ENCODE measurements around the gene RABGEF1.
"Not testable (repeated sequence)": the region's sequence is repeated elsewhere in the genome, so short reads cannot be mapped to it uniquely, and the experiment has no call there.

The RABGEF1 gene

GRCh38 chr7:66764905-66765304 is 24.4 kb downstream of the RABGEF1 start:
- H3K36me3 ChIP-seq (ENCODE audit: insufficient read depth, low read length); H3K9me3 ChIP-seq (ENCODE audit: insufficient read depth, low read depth, low read length); H3K27me3 ChIP-seq (ENCODE audit: insufficient read depth, low read length); H3K27ac ChIP-seq (ENCODE audit: low read depth, low read length); H3K4me1 ChIP-seq (ENCODE audit: insufficient read depth, low read length); H3K9ac ChIP-seq (ENCODE audit: low read depth, low read length); H3K4me3 ChIP-seq (ENCODE audit: low read length): not testable (repeated sequence)
- WGBS = no CpG with 5 or more reads among the region's 1 CpG

GRCh38 chr7:66765322-66766025 is 24.9 kb downstream of the RABGEF1 start:
- not testable (repeated sequence) for H3K36me3 ChIP-seq (ENCODE audit: insufficient read depth, low read length); H3K9me3 ChIP-seq (ENCODE audit: insufficient read depth, low read depth, low read length); H3K27me3 ChIP-seq (ENCODE audit: insufficient read depth, low read length); H3K4me1 ChIP-seq (ENCODE audit: insufficient read depth, low read length); H3K4me3 ChIP-seq (ENCODE audit: low read length); H3K27ac ChIP-seq (ENCODE audit: low read depth, low read length); H3K9ac ChIP-seq (ENCODE audit: low read depth, low read length)
- 78% methylated on average over 3 of the region's 6 CpGs for WGBS

GRCh38 chr7:66766041-66766440 is 25.5 kb downstream of the RABGEF1 start:
- Histone ChIP-seq H3K27me3 (ENCODE audit: insufficient read depth, low read length) (no peaks in the 10 kb centered on the region), H3K4me3 (ENCODE audit: low read length) (no peak overlapping the region), H3K36me3 (ENCODE audit: insufficient read depth, low read length) (no peaks in the 10 kb centered on the region), H3K9ac (ENCODE audit: low read depth, low read length) (no peak overlapping the region), H3K27ac (ENCODE audit: low read depth, low read length) (no peak overlapping the region), H3K9me3 (ENCODE audit: insufficient read depth, low read depth, low read length) (peaks cover 5% of the 10 kb centered on the region; the same call in 1 of the 2 replicates), H3K4me1 (ENCODE audit: insufficient read depth, low read length) (no peaks in the 10 kb centered on the region)
- WGBS = 69% methylated on average over 2 of the region's 5 CpGs

GRCh38 chr7:66767486-66767885 is 27.0 kb downstream of the RABGEF1 start:
- not testable (repeated sequence) for H3K9me3 ChIP-seq (ENCODE audit: insufficient read depth, low read depth, low read length); H3K4me3 ChIP-seq (ENCODE audit: low read length); H3K27me3 ChIP-seq (ENCODE audit: insufficient read depth, low read length); H3K4me1 ChIP-seq (ENCODE audit: insufficient read depth, low read length); H3K27ac ChIP-seq (ENCODE audit: low read depth, low read length); H3K36me3 ChIP-seq (ENCODE audit: insufficient read depth, low read length); H3K9ac ChIP-seq (ENCODE audit: low read depth, low read length)

- Histone ChIP-seq H3K36me3 (ENCODE audit: insufficient read depth, low read length) (peaks cover 18% of the 10 kb centered on the region; the same call in 1 of the 2 replicates), H3K9me3 (ENCODE audit: insufficient read depth, low read depth, low read length) (no peaks in the 10 kb centered on the region), H3K4me3 (ENCODE audit: low read length) (no peak overlapping the region), H3K27ac (ENCODE audit: low read depth, low read length) (no peak overlapping the region), H3K9ac (ENCODE audit: low read depth, low read length) (no peak overlapping the region), H3K27me3 (ENCODE audit: insufficient read depth, low read length) (no peaks in the 10 kb centered on the region), H3K4me1 (ENCODE audit: insufficient read depth, low read length) (no peaks in the 10 kb centered on the region)
- WGBS = 85% methylated on average over 5 of the region's 5 CpGs
These were observed 28.6 kb downstream of the RABGEF1 start for GRCh38 chr7:66768865-66769832.

GRCh38 chr7:66769833-66770512 is 29.4 kb downstream of the RABGEF1 start:
- Histone ChIP-seq H3K4me1 (ENCODE audit: insufficient read depth, low read length) (no peaks in the 10 kb centered on the region), H3K4me3 (ENCODE audit: low read length) (no peak overlapping the region), H3K27ac (ENCODE audit: low read depth, low read length) (no peak overlapping the region), H3K9me3 (ENCODE audit: insufficient read depth, low read depth, low read length) (no peaks in the 10 kb centered on the region), H3K9ac (ENCODE audit: low read depth, low read length) (no peak overlapping the region), H3K27me3 (ENCODE audit: insufficient read depth, low read length) (no peaks in the 10 kb centered on the region), H3K36me3 (ENCODE audit: insufficient read depth, low read length) (peaks cover 26% of the 10 kb centered on the region)
- WGBS = 95% methylated on average over 3 of the region's 5 CpGs

- no peaks in the 10 kb centered on the region for H3K4me1 ChIP-seq (ENCODE audit: insufficient read depth, low read length)
- H3K9me3 ChIP-seq (ENCODE audit: insufficient read depth, low read depth, low read length) = no peaks in the 10 kb centered on the region
- H3K36me3 ChIP-seq (ENCODE audit: insufficient read depth, low read length) = peaks cover 44% of the 10 kb centered on the region
- H3K4me3 ChIP-seq (ENCODE audit: low read length) = no peak overlapping the region
- WGBS = 96% methylated on average over 9 of the region's 9 CpGs
- H3K27me3 ChIP-seq (ENCODE audit: insufficient read depth, low read length) = no peaks in the 10 kb centered on the region
- no peak overlapping the region for H3K27ac ChIP-seq (ENCODE audit: low read depth, low read length)
- H3K9ac ChIP-seq (ENCODE audit: low read depth, low read length) = no peak overlapping the region
These were observed 31.3 kb downstream of the RABGEF1 start for GRCh38 chr7:66771795-66772194.

- peaks cover 62% of the 10 kb centered on the region for H3K36me3 ChIP-seq (ENCODE audit: insufficient read depth, low read length)
- WGBS = 97% methylated on average over 4 of the region's 4 CpGs
- not testable (repeated sequence) for H3K4me3 ChIP-seq (ENCODE audit: low read length)
These were observed 33.2 kb downstream of the RABGEF1 start for GRCh38 chr7:66773744-66774143.

GRCh38 chr7:66776383-66776782 is 35.9 kb downstream of the RABGEF1 start:
- not testable (repeated sequence) for H3K9ac ChIP-seq (ENCODE audit: low read depth, low read length); H3K4me3 ChIP-seq (ENCODE audit: low read length); H3K27me3 ChIP-seq (ENCODE audit: insufficient read depth, low read length); H3K9me3 ChIP-seq (ENCODE audit: insufficient read depth, low read depth, low read length); H3K27ac ChIP-seq (ENCODE audit: low read depth, low read length); H3K4me1 ChIP-seq (ENCODE audit: insufficient read depth, low read length)
- H3K36me3 ChIP-seq (ENCODE audit: insufficient read depth, low read length) = peaks cover 75% of the 10 kb centered on the region
- 96% methylated on average over 5 of the region's 5 CpGs for WGBS

More at GRCh38 chr7:66773744-66774143, 33.2 kb downstream of the RABGEF1 start:
- not testable (repeated sequence) for H3K27ac ChIP-seq (ENCODE audit: low read depth, low read length); H3K9me3 ChIP-seq (ENCODE audit: insufficient read depth, low read depth, low read length); H3K9ac ChIP-seq (ENCODE audit: low read depth, low read length); H3K4me1 ChIP-seq (ENCODE audit: insufficient read depth, low read length); H3K27me3 ChIP-seq (ENCODE audit: insufficient read depth, low read length)

- Histone ChIP-seq H3K27ac (ENCODE audit: low read depth, low read length) (no peak overlapping the region), H3K4me1 (ENCODE audit: insufficient read depth, low read length) (no peaks in the 10 kb centered on the region), H3K9me3 (ENCODE audit: insufficient read depth, low read depth, low read length) (no peaks in the 10 kb centered on the region), H3K27me3 (ENCODE audit: insufficient read depth, low read length) (no peaks in the 10 kb centered on the region), H3K4me3 (ENCODE audit: low read length) (no peak overlapping the region), H3K9ac (ENCODE audit: low read depth, low read length) (no peak overlapping the region), H3K36me3 (ENCODE audit: insufficient read depth, low read length) (peaks cover 76% of the 10 kb centered on the region)
- WGBS = 96% methylated on average over 2 of the region's 2 CpGs
These were observed 36.4 kb downstream of the RABGEF1 start for GRCh38 chr7:66776800-66777442.

- H3K27ac ChIP-seq (ENCODE audit: low read depth, low read length) = no peak overlapping the region
- 96% methylated on average over 3 of the region's 4 CpGs for WGBS
- no peaks in the 10 kb centered on the region for H3K4me1 ChIP-seq (ENCODE audit: insufficient read depth, low read length)
- H3K9ac ChIP-seq (ENCODE audit: low read depth, low read length) = no peak overlapping the region
- H3K27me3 ChIP-seq (ENCODE audit: insufficient read depth, low read length) = no peaks in the 10 kb centered on the region
- H3K9me3 ChIP-seq (ENCODE audit: insufficient read depth, low read depth, low read length) = no peaks in the 10 kb centered on the region
- H3K36me3 ChIP-seq (ENCODE audit: insufficient read depth, low read length) = peaks cover 74% of the 10 kb centered on the region
- H3K4me3 ChIP-seq (ENCODE audit: low read length) = no peak overlapping the region
These were observed 37.7 kb downstream of the RABGEF1 start for GRCh38 chr7:66778201-66778600.
